GM12878 (cell line): ENCODE data around the gene ZNF600. TPM values are rescaled to one million over a fixed set of nuclear protein-coding genes. Genes with fewer than 3 reads are reported as not detected.
A peak's percentile ranks its signal among the peaks of the same experiment; 100 is the strongest.
"Not testable (repeated sequence)": the region's sequence is repeated elsewhere in the genome, so short reads cannot be mapped to it uniquely, and the experiment has no call there.

Experiments used
- ATAC-seq: fragments of 200-7000 bp; cut with Tn5 transposase; 3 replicates; pipeline ENCODE4 v1.9.1; 2020; ENCODE audit warnings: mild to moderate bottlenecking, moderate library complexity
- BruUV-seq: library from RNA; stranded (reverse); fragments of 400-500 nt; replicated peaks from 2 replicates; lab custom pipeline; 2021; lab: Mats Ljungman, UMichigan
- CTCF ChIA-PET: fragments of 300-600 bp; sonication (Branson Sonifier 250); formaldehyde crosslinking; extraction: SDS; loops from one replicate; lab custom pipeline; 2021; ENCODE audit warnings: inconsistent platforms; lab: Yijun Ruan, JAX
- POLR2A ChIA-PET: fragments of 350-600 bp; formaldehyde crosslinking; extraction: SDS; loops from one replicate; lab custom pipeline; 2021; ENCODE audit warnings: inconsistent platforms; lab: Charles Lee
- RAD21 ChIA-PET: fragments of 300-600 bp; sonication (Branson Sonifier 250); formaldehyde crosslinking; loops from one replicate; lab custom pipeline; 2023; ENCODE audit warnings: antibody characterized with exemption; ENCODE audit not compliant: unreplicated experiment; lab: Charles Lee
- SMC1A ChIA-PET: fragments of 300-600 bp; sonication (Branson Sonifier 250); formaldehyde crosslinking; loops from one replicate; lab custom pipeline; 2023; ENCODE audit not compliant: unreplicated experiment, uncharacterized antibody; lab: Charles Lee
- DNase-seq: peaks from one replicate; pipeline ENCODE4 v3.0.0-alpha.2; 2011; ENCODE audit warnings: low read depth, low spot score
- FAIRE-seq: peaks from 3 replicates; lab custom pipeline; 2011; peaks lifted over from hg19 to GRCh38; lab: Jason Lieb, UNC
- H2AFZ ChIP-seq: 2 replicates; pipeline ENCODE4 v1.6.0; 2011; ENCODE audit warnings: low read depth, low read length, control low read depth; ENCODE audit not compliant: control insufficient read depth
- H3K27ac ChIP-seq: 2 replicates; pipeline ENCODE4 v1.5.1; 2011; ENCODE audit warnings: control low read depth; ENCODE audit not compliant: control insufficient read depth, insufficient read depth
- H3K27me3 ChIP-seq, 2 experiments: replicated peaks in 1 of 2; 2 replicates each; pipeline versions ENCODE4 v1.6.0 to v1.6.1; 2011; ENCODE audit warnings: low read length in 1 of 2; ENCODE audit not compliant: control insufficient read depth in 2 of 2, insufficient read depth in 2 of 2
- H3K36me3 ChIP-seq, 2 experiments: 2 replicates each; pipeline ENCODE4 v1.5.1; 2011; ENCODE audit warnings: low read length in 1 of 2; ENCODE audit not compliant: control insufficient read depth in 2 of 2, insufficient read depth in 2 of 2
- H3K4me1 ChIP-seq: 2 replicates; pipeline ENCODE4 v1.6.1; 2011; ENCODE audit warnings: mild to moderate bottlenecking, low read length, moderate library complexity, mixed read lengths; ENCODE audit not compliant: control insufficient read depth, insufficient read depth
- H3K4me2 ChIP-seq: 2 replicates; pipeline ENCODE4 v1.6.0; 2011; ENCODE audit warnings: control low read depth; ENCODE audit not compliant: control insufficient read depth, insufficient read depth
- H3K4me3 ChIP-seq: fragments of 200-600 bp; sonication (generic); 2 replicates; pipeline ENCODE4 v1.5.1; 2016
- H3K79me2 ChIP-seq: 2 replicates; pipeline ENCODE4 v1.6.0; 2011; ENCODE audit warnings: low read length; ENCODE audit not compliant: control insufficient read depth, insufficient read depth
- H3K9ac ChIP-seq: 2 replicates; pipeline ENCODE4 v1.8.0; 2011; ENCODE audit warnings: low read length, control low read depth, mixed read lengths; ENCODE audit not compliant: control insufficient read depth, insufficient read depth
- H3K9me3 ChIP-seq: replicated peaks from 3 replicates; pipeline ENCODE4 v1.5.1; 2011; ENCODE audit warnings: mild to moderate bottlenecking, low read length; ENCODE audit not compliant: control insufficient read depth, insufficient read depth
- H4K20me1 ChIP-seq: 2 replicates; pipeline ENCODE4 v1.6.0; 2011; ENCODE audit not compliant: control insufficient read depth, insufficient read depth
- DPF2 ChIP-seq: fragments of 450-650 bp; IDR thresholded peaks from 2 replicates; pipeline ENCODE4 v1.6.1; 2017; ENCODE audit warnings: mild to moderate bottlenecking
- E2F4 ChIP-seq: IDR thresholded peaks from 2 replicates; pipeline ENCODE4 v1.6.1; 2012; ENCODE audit warnings: low read depth, low read length, improper control_type of control experiment
- HSF1 ChIP-seq: fragments of 150-350 bp; IDR thresholded peaks from 2 replicates; pipeline ENCODE4 v1.6.1; 2014; ENCODE audit warnings: mild to moderate bottlenecking, low read depth, low read length
- MXI1 ChIP-seq: fragments of 150-350 bp; IDR thresholded peaks from 2 replicates; pipeline ENCODE4 v1.6.1; 2011; ENCODE audit warnings: low read depth, mild to moderate bottlenecking, inconsistent platforms, low read length, improper control_type of control experiment
- NBN ChIP-seq: fragments of 450-650 bp; IDR thresholded peaks from 2 replicates; pipeline ENCODE4 v1.6.1; 2016
- NKRF ChIP-seq: fragments of 450-650 bp; conservative IDR thresholded peaks from 2 replicates; pipeline ENCODE4 v1.6.1; 2017; ENCODE audit warnings: mild to moderate bottlenecking, moderate library complexity
- NR2C1 ChIP-seq: fragments of 450-650 bp; IDR thresholded peaks from 2 replicates; pipeline ENCODE4 v1.6.1; 2017; ENCODE audit warnings: antibody characterized with exemption, mild to moderate bottlenecking, moderate library complexity
- NR2F1 ChIP-seq: fragments of 450-650 bp; conservative IDR thresholded peaks from 2 replicates; pipeline ENCODE4 v1.6.1; 2017; ENCODE audit warnings: mild to moderate bottlenecking
- ZBTB11 ChIP-seq: fragments of 450-650 bp; formaldehyde crosslinking; IDR thresholded peaks from 2 replicates; pipeline ENCODE4 v1.5.0; 2022; ENCODE audit warnings: mild to moderate bottlenecking, missing genetic modification characterization
- WGBS: methylation state at CpG from one replicate; pipeline ENCODE4 v1.1.6; 2016; ENCODE audit warnings: low lambda C conversion rate; ENCODE audit not compliant: insufficient replicate concordance, insufficient coverage; ENCODE audit errors: missing lambda C conversion rate; 5-methylcytosine and 5-hydroxymethylcytosine counted together
- in situ Hi-C: fragments of 300-500 bp; cut with MboI; formaldehyde crosslinking; loops from 9 replicates; pipeline ENCODE4 v1.14.3; 2018; ENCODE audit warnings: mixed read lengths
- intact Hi-C: fragments of 100-400 bp; cut with micrococcal nuclease; formaldehyde crosslinking; loops from one replicate; pipeline ENCODE4 v1.14.2; 2022; ENCODE audit not compliant: unreplicated experiment
- polyA plus RNA-seq, 11 experiments: library from polyadenylated mRNA; depleted of rRNA in 4 of 11; unstranded in 6 of 11; stranded (reverse) in 5 of 11; fragments of >200 nt; fragmentation: Nextera tagmentation in 4 of 11; fragmentation: Illumina TruSeq in 1 of 11; extraction: Ambion mirVana in 4 of 11; extraction: Trizol in 1 of 11; gene quantifications; 1 replicate in 1 of 11; 2 replicates in 10 of 11; pipeline versions ENCODE4 v1.2.1 to v1.2.3, GENCODE V29; 2011 to 2016; ENCODE audit warnings: inconsistent platforms in 2 of 11, missing spikeins in 2 of 11, low read depth in 1 of 11
- total RNA-seq, 4 experiments: library from RNA; depleted of rRNA in 3 of 4; stranded (reverse); fragments of >200 nt in 3 of 4; fragmentation: Illumina TruSeq in 1 of 4; extraction: Trizol in 1 of 4; gene quantifications; 2 replicates each; pipeline versions ENCODE4 v1.2.1 to v1.2.3, GENCODE V29; 2013 to 2021

Gene ZNF600
- total and polyA plus RNA-seq, 10 of the 15 experiments (the other 5 are each of a cell fraction or from before 2014, with no cell fraction given) = 9.5 to 25.6 (median 11.9) TPM

- TF ChIP-seq HSF1 (no peak), MXI1 (no peak), ZBTB11 (CRISPR knock-in tag) (no peak), NR2C1 (no peak), NR2F1 (no peak), E2F4 (no peak), DPF2 (no peak), NKRF (no peak), NBN (no peak)
Observed at GRCh38 chr19:52724701-52725514, 61.7 kb downstream of the ZNF600 start (continued).

GRCh38 chr19:52723907-52724598 is 62.5 kb downstream of the ZNF600 start:
- H4K20me1 ChIP-seq, ATAC-seq, H3K27ac ChIP-seq, H3K4me1 ChIP-seq, H3K79me2 ChIP-seq, CTCF ChIA-PET, H3K4me2 ChIP-seq, H3K27me3 ChIP-seq, RAD21 ChIA-PET, in situ Hi-C loops, FAIRE-seq, SMC1A ChIA-PET, H3K9ac ChIP-seq, intact Hi-C loops, H3K9me3 ChIP-seq, H3K4me3 ChIP-seq, H2AFZ ChIP-seq, DNase-seq, POLR2A ChIA-PET: not testable (repeated sequence)
- H3K36me3 ChIP-seq = peaks cover 0 to 11% of the 10 kb centered on the region in 2 experiments; a peak in 2 of 4 replicates
- 97% methylated on average over 9 of the region's 9 CpGs for WGBS
- BruUV-seq = TSS peak; percentile 41
